Activated naive CD4-positive, alpha-beta T cell treated with Interleukin-2 at 50 U/mL for 16 hours (primary cell): ENCODE measurements around the gene TDP1.
"Not testable (repeated sequence)": the region's sequence is repeated elsewhere in the genome, so short reads cannot be mapped to it uniquely, and the experiment has no call there.

ENCODE experiments used
- DNase-seq: peaks from one replicate; pipeline ENCODE4 v3.0.0-alpha.2; 2020

Gene TDP1

GRCh38 chr14:89992273-89992672, 36.5 kb downstream of the TDP1 start:
- no peak for DNase-seq

- no peak for DNase-seq
Measured at GRCh38 chr14:89996963-89997362, 41.2 kb downstream of the TDP1 start.

- no peak for DNase-seq
Measured at GRCh38 chr14:90000935-90001334, 45.2 kb downstream of the TDP1 start.

- no peak for DNase-seq
Measured at GRCh38 chr14:90003526-90004307, 48.0 kb downstream of the TDP1 start.

GRCh38 chr14:90005441-90005840, 49.7 kb downstream of the TDP1 start:
- DNase-seq = no peak

- DNase-seq = no peak
Measured at GRCh38 chr14:90005939-90006530, 50.3 kb downstream of the TDP1 start.

- no peak for DNase-seq
Measured at GRCh38 chr14:90017371-90017770, 61.6 kb downstream of the TDP1 start.

- no peak for DNase-seq
Measured at GRCh38 chr14:90019824-90020523, 64.2 kb downstream of the TDP1 start.

- no peak for DNase-seq
Measured at GRCh38 chr14:90023176-90023896, 67.6 kb downstream of the TDP1 start.

- no peak for DNase-seq
Measured at GRCh38 chr14:90024910-90025309, 69.2 kb downstream of the TDP1 start.

GRCh38 chr14:90026608-90027007, 70.9 kb downstream of the TDP1 start:
- DNase-seq = not testable (repeated sequence)

GRCh38 chr14:90027842-90028241, 72.1 kb downstream of the TDP1 start:
- DNase-seq = no peak

GRCh38 chr14:90034156-90034555, 78.4 kb downstream of the TDP1 start:
- no peak for DNase-seq

- DNase-seq = no peak
Measured at GRCh38 chr14:90034835-90035525, 79.3 kb downstream of the TDP1 start.

- DNase-seq = no peak
Measured at GRCh38 chr14:90039253-90040010, 83.7 kb downstream of the TDP1 start.

- DNase-seq = no peak
Measured at GRCh38 chr14:90040411-90040810, 84.7 kb downstream of the TDP1 start.

GRCh38 chr14:90042496-90043252, 86.9 kb downstream of the TDP1 start:
- no peak for DNase-seq

GRCh38 chr14:90045616-90046015, 89.9 kb downstream of the TDP1 start:
- DNase-seq = no peak

GRCh38 chr14:90049390-90049789, 93.7 kb downstream of the TDP1 start:
- no peak for DNase-seq

- DNase-seq = no peak
Measured at GRCh38 chr14:90050271-90050670, 94.5 kb downstream of the TDP1 start.

GRCh38 chr14:90053044-90053443, 97.3 kb downstream of the TDP1 start:
- no peak for DNase-seq
